GM12892 (cell line): ENCODE measurements around the gene TNK1.

Experiments used
- POLR2A ChIP-seq: IDR thresholded peaks from 2 replicates; pipeline ENCODE4 v1.6.1; 2011; ENCODE audit warnings: low read depth, low read length, control low read depth
- POLR2AphosphoS5 ChIP-seq: IDR thresholded peaks from 2 replicates; pipeline ENCODE4 v1.6.1; 2011; ENCODE audit warnings: low read depth, low read length, control low read depth
- TAF1 ChIP-seq: IDR thresholded peaks from 2 replicates; pipeline ENCODE4 v1.6.1; 2011; ENCODE audit warnings: low read depth, mild to moderate bottlenecking, control low read depth, low read length, borderline replicate concordance

DNA sequence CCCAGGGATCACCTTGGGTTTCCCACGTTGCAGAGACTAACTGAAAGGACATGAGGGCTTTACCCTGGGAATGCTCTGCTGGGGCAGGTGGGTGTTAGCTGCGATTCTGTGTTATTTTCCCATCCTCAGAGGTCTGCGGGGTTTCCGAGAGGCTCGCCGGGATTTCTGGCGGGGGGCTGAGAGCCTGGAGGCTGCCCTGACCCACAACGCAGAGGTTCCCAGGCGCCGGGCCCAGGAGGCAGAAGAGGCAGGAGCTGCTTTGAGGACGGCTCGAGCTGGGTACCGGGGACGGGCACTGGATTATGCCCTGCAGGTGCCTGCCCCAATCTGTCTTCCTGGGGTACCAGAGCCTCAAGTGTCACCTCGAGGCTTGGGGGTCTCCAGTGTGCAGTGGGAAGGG lies 37.6 kb upstream of the TNK1 start:
- TF ChIP-seq TAF1 (no peak), POLR2A (no peak), POLR2AphosphoS5 (no peak)
